ENCODE results near the gene GAD1.

The GAD1 gene

GRCh38 chr2:170856066-170856465 is 39.4 kb downstream of the GAD1 start:
- Histone ChIP-seq H3K4me1 (ENCODE audit: control insufficient read depth, low read depth, low read length) (no peaks in the 10 kb centered on the region), H3K9me3 (ENCODE audit: control insufficient read depth, low read depth, low read length) (no peaks in the 10 kb centered on the region), H3K9ac (ENCODE audit: low read length) (no peak overlapping the region), H3K27ac (ENCODE audit: low read length) (no peak overlapping the region), H3K36me3 (ENCODE audit: control insufficient read depth, low read depth, low read length) (no peaks in the 10 kb centered on the region), H3K27me3 (ENCODE audit: control insufficient read depth, insufficient read depth, low read length) (no peaks in the 10 kb centered on the region), H3K4me3 (ENCODE audit: low read length) (no peak overlapping the region)

GRCh38 chr2:170862286-170862902 is 45.7 kb downstream of the GAD1 start:
- H3K4me1 ChIP-seq (ENCODE audit: control insufficient read depth, low read depth, low read length): no peaks in the 10 kb centered on the region
- no peak overlapping the region for H3K4me3 ChIP-seq (ENCODE audit: low read length)
- no peaks in the 10 kb centered on the region for H3K36me3 ChIP-seq (ENCODE audit: control insufficient read depth, low read depth, low read length)
- no peaks in the 10 kb centered on the region for H3K27me3 ChIP-seq (ENCODE audit: control insufficient read depth, insufficient read depth, low read length)
- no peak overlapping the region for H3K27ac ChIP-seq (ENCODE audit: low read length)
- no peak overlapping the region for H3K9ac ChIP-seq (ENCODE audit: low read length)
- peaks cover 5% of the 10 kb centered on the region for H3K9me3 ChIP-seq (ENCODE audit: control insufficient read depth, low read depth, low read length)

- H3K4me1 ChIP-seq (ENCODE audit: control insufficient read depth, low read depth, low read length): no peaks in the 10 kb centered on the region
- H3K9me3 ChIP-seq (ENCODE audit: control insufficient read depth, low read depth, low read length): peaks cover 5% of the 10 kb centered on the region
- no peaks in the 10 kb centered on the region for H3K27me3 ChIP-seq (ENCODE audit: control insufficient read depth, insufficient read depth, low read length)
- no peak overlapping the region for H3K4me3 ChIP-seq (ENCODE audit: low read length)
- H3K36me3 ChIP-seq (ENCODE audit: control insufficient read depth, low read depth, low read length): no peaks in the 10 kb centered on the region
- H3K9ac ChIP-seq (ENCODE audit: low read length): no peak overlapping the region
- H3K27ac ChIP-seq (ENCODE audit: low read length): no peak overlapping the region
Measured at GRCh38 chr2:170863087-170863486, 46.4 kb downstream of the GAD1 start.

- Histone ChIP-seq H3K27me3 (ENCODE audit: control insufficient read depth, insufficient read depth, low read length) (no peaks in the 10 kb centered on the region), H3K9me3 (ENCODE audit: control insufficient read depth, low read depth, low read length) (no peaks in the 10 kb centered on the region), H3K4me1 (ENCODE audit: control insufficient read depth, low read depth, low read length) (peaks cover 6% of the 10 kb centered on the region)
Measured at GRCh38 chr2:170869036-170869435, 52.3 kb downstream of the GAD1 start.

GRCh38 chr2:170869461-170869860 is 52.8 kb downstream of the GAD1 start:
- Histone ChIP-seq H3K9ac (ENCODE audit: low read length) (no peak overlapping the region), H3K4me1 (ENCODE audit: control insufficient read depth, low read depth, low read length) (peaks cover 6% of the 10 kb centered on the region), H3K4me3 (ENCODE audit: low read length) (no peak overlapping the region), H3K27ac (ENCODE audit: low read length) (no peak overlapping the region), H3K27me3 (ENCODE audit: control insufficient read depth, insufficient read depth, low read length) (no peaks in the 10 kb centered on the region), H3K36me3 (ENCODE audit: control insufficient read depth, low read depth, low read length) (no peaks in the 10 kb centered on the region), H3K9me3 (ENCODE audit: control insufficient read depth, low read depth, low read length) (no peaks in the 10 kb centered on the region)

More at GRCh38 chr2:170869036-170869435, 52.3 kb downstream of the GAD1 start:
- Histone ChIP-seq H3K36me3 (ENCODE audit: control insufficient read depth, low read depth, low read length) (no peaks in the 10 kb centered on the region), H3K9ac (ENCODE audit: low read length) (no peak overlapping the region), H3K27ac (ENCODE audit: low read length) (no peak overlapping the region), H3K4me3 (ENCODE audit: low read length) (no peak overlapping the region)

- H3K27me3 ChIP-seq (ENCODE audit: control insufficient read depth, insufficient read depth, low read length): no peaks in the 10 kb centered on the region
- peak overlapping the region; percentile 46 for H3K9ac ChIP-seq (ENCODE audit: low read length)
- no peak overlapping the region for H3K27ac ChIP-seq (ENCODE audit: low read length)
- H3K4me3 ChIP-seq (ENCODE audit: low read length): no peak overlapping the region
- peaks cover 6% of the 10 kb centered on the region for H3K4me1 ChIP-seq (ENCODE audit: control insufficient read depth, low read depth, low read length)
- H3K9me3 ChIP-seq (ENCODE audit: control insufficient read depth, low read depth, low read length): no peaks in the 10 kb centered on the region
- H3K36me3 ChIP-seq (ENCODE audit: control insufficient read depth, low read depth, low read length): no peaks in the 10 kb centered on the region
Measured at GRCh38 chr2:170873035-170873692, 56.5 kb downstream of the GAD1 start.

GRCh38 chr2:170878066-170878465 is 61.4 kb downstream of the GAD1 start:
- Histone ChIP-seq H3K4me3 (ENCODE audit: low read length) (no peak overlapping the region), H3K9ac (ENCODE audit: low read length) (no peak overlapping the region), H3K27me3 (ENCODE audit: control insufficient read depth, insufficient read depth, low read length) (no peaks in the 10 kb centered on the region), H3K9me3 (ENCODE audit: control insufficient read depth, low read depth, low read length) (no peaks in the 10 kb centered on the region), H3K4me1 (ENCODE audit: control insufficient read depth, low read depth, low read length) (peaks cover under 1% of the 10 kb centered on the region), H3K27ac (ENCODE audit: low read length) (no peak overlapping the region), H3K36me3 (ENCODE audit: control insufficient read depth, low read depth, low read length) (no peaks in the 10 kb centered on the region)

- Histone ChIP-seq H3K9me3 (ENCODE audit: control insufficient read depth, low read depth, low read length) (no peaks in the 10 kb centered on the region), H3K27me3 (ENCODE audit: control insufficient read depth, insufficient read depth, low read length) (no peaks in the 10 kb centered on the region), H3K27ac (ENCODE audit: low read length) (no peak overlapping the region), H3K4me1 (ENCODE audit: control insufficient read depth, low read depth, low read length) (no peaks in the 10 kb centered on the region), H3K4me3 (ENCODE audit: low read length) (no peak overlapping the region), H3K9ac (ENCODE audit: low read length) (no peak overlapping the region), H3K36me3 (ENCODE audit: control insufficient read depth, low read depth, low read length) (no peaks in the 10 kb centered on the region)
Measured at GRCh38 chr2:170878505-170878904, 61.8 kb downstream of the GAD1 start.

GRCh38 chr2:170881840-170882239 is 65.2 kb downstream of the GAD1 start:
- Histone ChIP-seq H3K4me1 (ENCODE audit: control insufficient read depth, low read depth, low read length) (no peaks in the 10 kb centered on the region), H3K9me3 (ENCODE audit: control insufficient read depth, low read depth, low read length) (no peaks in the 10 kb centered on the region), H3K36me3 (ENCODE audit: control insufficient read depth, low read depth, low read length) (no peaks in the 10 kb centered on the region), H3K4me3 (ENCODE audit: low read length) (no peak overlapping the region), H3K27me3 (ENCODE audit: control insufficient read depth, insufficient read depth, low read length) (no peaks in the 10 kb centered on the region), H3K27ac (ENCODE audit: low read length) (no peak overlapping the region), H3K9ac (ENCODE audit: low read length) (no peak overlapping the region)

GRCh38 chr2:170882758-170883157 is 66.1 kb downstream of the GAD1 start:
- no peak overlapping the region for H3K4me3 ChIP-seq (ENCODE audit: low read length)
- H3K36me3 ChIP-seq (ENCODE audit: control insufficient read depth, low read depth, low read length): no peaks in the 10 kb centered on the region
- no peaks in the 10 kb centered on the region for H3K9me3 ChIP-seq (ENCODE audit: control insufficient read depth, low read depth, low read length)
- H3K27ac ChIP-seq (ENCODE audit: low read length): no peak overlapping the region
- no peak overlapping the region for H3K9ac ChIP-seq (ENCODE audit: low read length)
- no peaks in the 10 kb centered on the region for H3K27me3 ChIP-seq (ENCODE audit: control insufficient read depth, insufficient read depth, low read length)
- no peaks in the 10 kb centered on the region for H3K4me1 ChIP-seq (ENCODE audit: control insufficient read depth, low read depth, low read length)

GRCh38 chr2:170883683-170884082 is 67.0 kb downstream of the GAD1 start:
- no peaks in the 10 kb centered on the region for H3K9me3 ChIP-seq (ENCODE audit: control insufficient read depth, low read depth, low read length)
- no peak overlapping the region for H3K9ac ChIP-seq (ENCODE audit: low read length)
- H3K27me3 ChIP-seq (ENCODE audit: control insufficient read depth, insufficient read depth, low read length): no peaks in the 10 kb centered on the region
- H3K27ac ChIP-seq (ENCODE audit: low read length): no peak overlapping the region
- H3K4me1 ChIP-seq (ENCODE audit: control insufficient read depth, low read depth, low read length): no peaks in the 10 kb centered on the region
- H3K4me3 ChIP-seq (ENCODE audit: low read length): no peak overlapping the region
- H3K36me3 ChIP-seq (ENCODE audit: control insufficient read depth, low read depth, low read length): no peaks in the 10 kb centered on the region

- Histone ChIP-seq H3K4me1 (ENCODE audit: control insufficient read depth, low read depth, low read length) (peaks cover 4% of the 10 kb centered on the region), H3K27ac (ENCODE audit: low read length) (no peak overlapping the region), H3K36me3 (ENCODE audit: control insufficient read depth, low read depth, low read length) (no peaks in the 10 kb centered on the region), H3K9ac (ENCODE audit: low read length) (no peak overlapping the region), H3K27me3 (ENCODE audit: control insufficient read depth, insufficient read depth, low read length) (no peaks in the 10 kb centered on the region), H3K9me3 (ENCODE audit: control insufficient read depth, low read depth, low read length) (no peaks in the 10 kb centered on the region), H3K4me3 (ENCODE audit: low read length) (no peak overlapping the region)
Measured at GRCh38 chr2:170885130-170885791, 68.6 kb downstream of the GAD1 start.
